ENCODE results near the gene ZCCHC24.

ZCCHC24 gene

GRCh38 chr10:79394664-79395063 is 50.8 kb downstream of the ZCCHC24 start:
- no peak for DNase-seq

- DNase-seq, result no peak
Measured at GRCh38 chr10:79393924-79394610, 51.4 kb downstream of the ZCCHC24 start.

GRCh38 chr10:79393221-79393923 is 52.1 kb downstream of the ZCCHC24 start:
- DNase-seq, result no peak

- no peak for DNase-seq
Measured at GRCh38 chr10:79392506-79393176, 52.8 kb downstream of the ZCCHC24 start.

GRCh38 chr10:79392020-79392398 is 53.4 kb downstream of the ZCCHC24 start:
- no peak for DNase-seq

GRCh38 chr10:79391231-79392019 is 54.0 kb downstream of the ZCCHC24 start:
- DNase-seq, result no peak

- DNase-seq, result no peak
Measured at GRCh38 chr10:79390551-79391229, 54.7 kb downstream of the ZCCHC24 start.

GRCh38 chr10:79390057-79390456 is 55.4 kb downstream of the ZCCHC24 start:
- no peak for DNase-seq

- DNase-seq, result no peak
Measured at GRCh38 chr10:79387974-79388850, 57.2 kb downstream of the ZCCHC24 start.

GRCh38 chr10:79387466-79387973 is 57.9 kb downstream of the ZCCHC24 start:
- DNase-seq, result no peak

GRCh38 chr10:79386637-79387465 is 58.6 kb downstream of the ZCCHC24 start:
- DNase-seq, result no peak

GRCh38 chr10:79385804-79386531 is 59.5 kb downstream of the ZCCHC24 start:
- DNase-seq, result no peak

GRCh38 chr10:79385392-79385795 is 60.0 kb downstream of the ZCCHC24 start:
- DNase-seq, result no peak

- no peak for DNase-seq
Measured at GRCh38 chr10:79384773-79385391, 60.5 kb downstream of the ZCCHC24 start.

- DNase-seq, result no peak
Measured at GRCh38 chr10:79383974-79384606, 61.3 kb downstream of the ZCCHC24 start.

- DNase-seq, result no peak
Measured at GRCh38 chr10:79382491-79382941, 62.9 kb downstream of the ZCCHC24 start.

- DNase-seq, result peak; percentile 98
Measured at GRCh38 chr10:79381804-79382221, 63.6 kb downstream of the ZCCHC24 start.

GRCh38 chr10:79380946-79381721 is 64.3 kb downstream of the ZCCHC24 start:
- no peak for DNase-seq

Measured in EL (cell line).